T-helper 9 cell (primary cell): Measurements from ENCODE around the gene KDM2A.

Source experiments
- DNase-seq: peaks from one replicate; pipeline ENCODE4 v3.0.0-alpha.2; 2020
- total RNA-seq, 2 donors: gene quantifications; one replicate each; lab custom pipeline; 2026; lab: John Stamatoyannopoulos, UW

KDM2A gene
- 304 to 640 reads per million in 2 donors for total RNA-seq

GRCh38 chr11:67118801-67119584 lies at the start of gene KDM2A:
KDM2A (plus strand) TSS chr11:67119263; CDS start chr11:67121317, 2,054 bp downstream.
- peak; percentile 98 for DNase-seq

DNA sequence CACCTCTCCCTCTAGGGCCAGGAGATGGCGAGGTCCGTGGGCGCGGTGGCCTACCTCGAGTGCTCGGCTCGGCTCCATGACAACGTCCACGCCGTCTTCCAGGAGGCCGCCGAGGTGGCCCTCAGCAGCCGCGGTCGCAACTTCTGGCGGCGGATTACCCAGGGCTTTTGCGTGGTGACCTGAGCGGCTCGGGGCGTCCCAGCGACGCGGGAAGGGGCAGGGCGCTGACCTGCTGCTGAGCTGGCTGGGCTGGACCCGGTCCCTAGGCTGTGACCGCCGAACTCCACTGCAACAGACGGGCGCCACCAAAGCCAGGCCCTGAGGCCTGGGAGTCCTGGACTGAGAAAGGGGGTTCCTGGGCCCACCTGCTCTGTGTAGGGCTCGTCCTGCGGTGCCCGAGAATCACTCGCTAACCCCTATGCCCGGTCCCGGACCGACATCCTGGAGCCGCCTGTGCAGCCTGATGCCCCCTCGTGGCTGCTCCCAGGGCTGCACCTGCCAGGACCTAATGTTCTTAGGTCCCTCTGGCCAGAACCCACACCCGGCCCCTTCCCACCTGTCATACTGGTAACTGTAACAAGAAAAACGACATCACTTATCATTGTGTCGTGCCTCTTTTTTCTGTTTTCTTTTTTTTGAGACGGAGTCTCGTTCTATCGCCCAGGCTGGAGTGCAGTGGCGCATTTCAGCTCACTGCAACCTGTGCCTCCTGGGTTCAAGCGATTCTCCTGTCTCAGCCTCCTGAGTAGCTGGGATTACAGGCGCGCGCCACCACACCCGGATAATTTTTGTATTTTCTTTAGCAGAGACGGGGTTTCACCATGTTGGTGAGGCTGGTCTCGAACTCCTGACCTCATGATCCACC lies 47.4 kb upstream of the KDM2A start:
- DNase-seq, result peak; percentile 60

DNA sequence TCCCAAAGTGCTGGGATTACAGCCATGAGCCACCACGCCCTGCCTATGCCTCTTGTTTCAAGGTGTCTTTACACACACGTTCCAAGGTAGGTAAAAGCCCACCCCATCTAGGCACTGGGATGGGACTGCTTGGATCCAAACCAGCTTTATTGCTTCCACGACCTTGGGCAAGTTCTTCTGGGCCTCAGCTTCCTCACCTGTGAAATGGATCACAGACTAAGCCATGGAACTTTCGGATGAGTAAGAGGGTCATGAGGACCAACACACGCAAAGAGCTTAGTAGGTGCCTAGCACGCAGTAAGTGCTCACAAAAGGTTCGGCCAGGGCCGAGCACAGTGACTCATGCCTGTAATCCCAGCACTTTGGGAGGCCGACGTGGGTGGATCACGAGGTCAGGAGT lies 46.8 kb upstream of the KDM2A start:
- DNase-seq, result no peak

- DNase-seq, result no peak
These were observed 45.2 kb upstream of the KDM2A start for GRCh38 chr11:67073908-67074307.

DNA sequence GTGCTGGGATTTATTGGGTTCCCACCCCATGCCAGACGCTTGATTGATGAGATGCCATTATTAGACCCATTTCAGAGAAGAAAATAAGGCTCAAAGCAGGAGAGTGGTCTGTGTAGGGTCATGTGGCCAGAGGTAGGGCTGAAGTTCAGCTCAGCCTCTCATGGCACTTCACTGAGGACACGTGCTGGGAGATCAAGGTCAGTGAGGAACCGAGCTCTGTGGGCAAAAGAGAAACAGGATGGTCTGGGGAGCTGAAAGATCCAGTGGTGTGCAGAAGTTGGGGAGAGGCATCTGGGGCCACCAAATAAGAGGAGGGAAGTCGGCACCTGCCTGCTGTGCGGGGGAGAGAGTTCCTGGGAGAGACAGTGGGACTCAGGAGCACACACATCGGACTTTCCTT lies 42.9 kb upstream of the KDM2A start:
- DNase-seq, result no peak

GRCh38 chr11:67079065-67079705 lies 39.9 kb upstream of the KDM2A start:
- no peak for DNase-seq

DNA sequence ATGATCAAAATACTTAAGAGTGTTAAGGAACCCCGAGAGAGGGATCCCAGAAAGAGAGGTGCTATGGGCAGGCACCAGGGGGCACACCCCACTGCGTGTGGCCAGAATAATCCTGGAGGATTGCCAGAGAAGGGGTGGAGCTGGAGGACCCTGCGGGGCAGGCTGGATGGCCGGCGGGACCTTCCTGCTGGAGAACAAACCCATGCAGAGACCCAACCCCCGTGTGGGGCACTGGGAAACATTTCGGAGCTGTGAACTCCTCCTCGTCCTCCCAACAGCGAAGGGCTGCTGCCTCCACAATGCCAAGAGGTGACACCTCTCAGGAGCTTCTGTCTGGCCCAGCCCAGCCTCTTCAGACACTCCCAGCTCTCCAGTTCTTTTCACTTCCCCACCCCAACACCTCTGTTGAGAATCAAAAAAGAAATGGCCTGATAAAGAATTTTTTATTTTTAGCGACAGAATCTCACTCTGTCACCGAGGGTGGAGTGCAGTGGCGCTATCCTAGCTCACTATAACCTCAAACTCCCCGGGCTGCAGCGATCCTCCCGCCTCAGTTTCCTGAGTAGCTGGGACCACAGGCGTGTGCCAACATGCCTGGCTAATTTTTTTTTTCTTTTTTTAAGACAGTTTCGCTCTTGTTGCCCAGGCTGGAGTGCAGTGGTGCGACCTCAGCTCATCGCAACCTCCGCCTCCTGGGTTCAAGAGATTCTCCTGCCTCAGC lies 36.8 kb upstream of the KDM2A start:
- DNase-seq, result no peak

- no peak for DNase-seq
These were observed 35.2 kb upstream of the KDM2A start for GRCh38 chr11:67083786-67084366.

- DNase-seq, result no peak
These were observed 33.4 kb upstream of the KDM2A start for GRCh38 chr11:67085617-67086016.

- DNase-seq, result no peak
These were observed 28.3 kb upstream of the KDM2A start for GRCh38 chr11:67090717-67091116.

DNA sequence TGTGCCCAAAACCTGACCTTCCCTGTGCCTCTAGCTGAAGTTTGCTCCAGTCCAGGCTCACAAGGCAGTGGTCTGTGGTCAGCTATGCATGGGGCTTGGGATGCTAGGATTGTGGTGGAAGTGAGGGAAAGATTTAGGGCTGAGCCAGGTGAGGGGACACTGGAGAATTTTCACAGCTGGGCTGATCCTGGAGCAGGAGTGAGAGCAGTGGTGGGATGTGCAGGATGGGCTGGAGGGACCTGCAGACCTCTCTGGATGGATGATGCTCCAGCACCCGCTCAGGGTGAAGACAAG lies 23.9 kb upstream of the KDM2A start:
- no peak for DNase-seq

DNA sequence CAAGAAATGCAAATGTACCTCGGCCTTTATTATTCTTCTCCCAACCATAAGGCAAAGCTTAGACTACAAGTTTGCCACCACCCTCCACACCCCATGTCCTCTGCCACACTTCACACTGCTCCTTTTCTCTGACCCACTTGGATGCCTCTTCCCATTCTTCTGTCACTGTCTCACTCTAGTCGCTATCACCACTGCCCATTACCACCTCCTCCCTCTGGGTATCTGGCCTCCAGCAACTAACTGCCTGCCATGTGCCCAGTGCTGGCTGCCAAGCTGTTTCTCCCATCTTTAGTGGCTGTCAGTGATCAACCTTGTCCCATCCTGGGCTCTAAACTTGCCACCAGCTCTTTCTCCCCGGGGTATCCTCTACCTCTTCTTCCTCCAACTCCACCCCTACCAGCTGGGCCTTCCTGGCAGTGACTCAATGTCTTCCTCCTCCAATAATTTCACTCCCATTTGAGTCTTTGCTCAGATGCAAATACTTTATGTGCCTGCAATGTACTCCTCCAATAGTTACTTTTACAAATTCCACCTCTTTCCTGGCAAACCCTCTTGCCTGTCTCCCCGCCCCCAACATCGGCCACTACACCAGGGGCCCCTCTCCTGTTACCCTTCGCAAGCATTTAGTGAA lies 20.1 kb upstream of the KDM2A start:
- DNase-seq, result no peak

DNA sequence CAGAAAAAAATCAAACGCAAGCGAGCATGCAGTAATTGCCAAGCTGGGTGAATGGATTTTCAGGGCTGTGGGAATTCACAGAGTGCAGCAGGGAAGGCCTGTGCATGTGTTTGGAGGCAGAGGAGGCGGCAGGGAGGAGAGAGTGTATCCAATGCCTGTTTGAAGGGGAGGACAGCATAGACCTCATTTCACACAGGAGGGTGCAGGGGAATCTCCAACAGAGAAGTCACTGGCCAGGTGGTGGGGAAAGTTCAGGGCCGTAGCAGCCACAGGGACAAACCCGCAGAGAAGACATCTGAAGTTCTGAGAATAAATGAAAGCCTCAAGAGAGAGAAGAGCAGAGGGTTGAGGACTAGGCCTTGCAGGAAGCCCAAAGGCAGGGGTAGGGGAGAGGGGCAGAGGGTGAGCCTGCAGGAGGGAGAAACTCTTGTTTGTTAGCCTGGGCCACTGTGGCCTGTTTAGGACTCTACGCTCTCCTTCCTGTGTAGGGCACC lies 19.2 kb upstream of the KDM2A start:
- no peak for DNase-seq

DNA sequence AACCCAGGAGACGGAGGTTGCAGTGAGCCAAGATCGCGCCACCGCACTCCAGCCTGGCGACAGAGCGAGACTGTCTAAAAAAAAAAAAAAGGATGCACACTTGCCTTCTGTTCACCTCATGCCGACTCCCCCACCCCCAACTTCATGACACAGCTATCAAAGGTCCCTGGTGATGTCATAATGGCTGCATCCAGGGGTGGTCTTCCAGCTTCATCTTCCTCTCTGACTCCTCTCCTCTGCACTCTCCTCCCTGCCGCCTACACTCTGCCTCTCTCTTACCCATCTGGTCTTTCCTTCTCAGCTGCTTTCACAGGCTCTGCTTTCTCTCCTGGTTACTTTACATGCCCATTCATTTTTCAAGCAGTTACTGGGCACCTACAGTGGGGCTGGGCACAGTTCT lies 16.4 kb upstream of the KDM2A start:
- no peak for DNase-seq

DNA sequence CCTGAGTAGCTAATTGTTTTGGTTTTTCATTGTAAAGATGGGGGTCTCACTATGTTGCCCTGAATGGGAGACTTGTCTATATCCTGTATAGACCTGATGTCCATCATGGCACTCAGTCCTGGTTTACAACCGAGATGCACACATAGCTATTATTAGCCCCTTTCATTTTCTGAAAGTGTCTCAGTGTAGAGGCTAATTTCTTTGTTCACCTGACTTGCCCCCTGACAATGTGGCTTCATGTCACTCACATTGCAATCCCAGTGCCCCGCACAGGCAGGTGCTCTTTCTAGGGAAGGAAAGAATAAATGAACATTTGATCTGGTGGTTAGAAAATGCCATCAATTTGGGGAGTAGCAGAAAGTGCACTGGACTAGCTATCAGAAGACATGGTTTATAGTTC lies 13.1 kb upstream of the KDM2A start:
- no peak for DNase-seq

- no peak for DNase-seq
These were observed 7.8 kb upstream of the KDM2A start for GRCh38 chr11:67111261-67111660.

GRCh38 chr11:67113231-67113721 lies 5.8 kb upstream of the KDM2A start:
- no peak for DNase-seq

GRCh38 chr11:67114275-67114896 lies 4.7 kb upstream of the KDM2A start:
- no peak for DNase-seq

DNA sequence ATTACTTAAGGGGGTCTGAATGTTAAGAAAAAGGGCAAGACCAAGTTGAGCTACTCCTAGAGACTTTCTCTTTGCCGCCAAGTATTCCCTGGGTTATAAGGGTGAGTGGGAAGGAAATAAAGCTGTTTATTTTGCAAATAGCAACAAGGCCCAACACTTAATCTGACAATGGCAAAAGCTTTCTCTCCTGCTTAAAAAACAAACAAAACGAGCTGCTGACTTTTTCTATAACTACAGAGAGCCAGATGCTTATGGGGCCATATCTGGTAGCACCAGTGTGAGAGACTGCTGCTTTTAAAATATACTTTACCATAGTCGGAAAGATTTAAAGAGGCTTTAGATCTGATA lies 2.3 kb upstream of the KDM2A start:
- DNase-seq, result no peak

DNA sequence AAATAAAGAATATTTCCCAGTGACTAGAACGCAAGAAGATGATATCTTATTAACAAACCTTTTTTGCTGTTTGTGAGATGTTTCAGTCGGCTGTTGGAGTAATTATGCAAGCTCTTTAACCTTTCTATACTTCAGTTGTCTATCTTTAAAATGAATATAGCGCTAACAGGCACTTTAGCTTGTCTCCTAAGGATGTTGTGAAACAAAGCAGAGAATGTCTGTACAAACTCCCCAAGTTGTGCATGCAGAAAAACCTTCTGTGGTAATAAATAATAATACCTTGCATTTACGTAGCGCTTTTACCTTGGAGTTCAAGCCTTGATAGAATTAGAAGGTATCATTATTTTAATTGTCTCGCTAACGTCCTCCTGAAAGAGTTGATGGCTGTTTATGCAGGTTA lies 1.9 kb upstream of the KDM2A start:
- no peak for DNase-seq

DNA sequence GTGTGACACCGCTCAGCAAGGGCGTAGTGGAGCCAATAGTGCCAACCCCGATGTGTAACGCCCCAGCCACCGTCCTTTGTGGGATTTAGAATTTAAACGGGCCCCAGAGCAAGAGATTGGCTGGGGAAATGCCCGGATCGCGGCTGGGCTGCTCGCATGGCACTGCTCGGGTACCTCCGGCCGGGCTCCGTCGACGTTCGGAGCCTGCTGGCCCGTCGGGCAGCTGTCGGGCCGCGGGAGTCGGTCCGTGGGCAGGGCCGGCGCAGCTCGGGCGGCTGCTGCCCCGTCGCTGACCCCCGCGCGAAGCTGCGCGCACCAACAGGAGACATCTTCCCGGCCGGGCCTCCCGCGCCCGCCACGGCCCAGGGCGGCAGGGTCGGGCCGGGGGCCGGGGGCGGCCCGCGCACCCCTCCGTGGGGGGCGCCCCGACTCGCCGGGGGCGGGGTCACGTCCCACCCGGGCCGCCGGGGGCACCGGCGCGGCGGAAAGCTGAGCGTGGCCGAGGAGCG lies 1.3 kb upstream of the KDM2A start:
- DNase-seq, result peak; percentile 21
